Transverse colon (tissue), 4 donors: ENCODE measurements around the gene CNTD1.

Experiments
- POLR2AphosphoS5 ChIP-seq, 3 donors: sonication (generic); formaldehyde crosslinking; IDR thresholded peaks; one replicate each; pipeline ENCODE4 v1.6.1; 2016; ENCODE audit warnings: antibody characterized with exemption in 3 of 3
- TF ChIP-seq, protein P1 (sequence below), 5 experiments: fragments of 200-600 bp in 3 of 5; fragments of 450-650 bp in 2 of 5; sonication (generic) in 3 of 5; IDR thresholded peaks; 1 replicate in 2 of 5; 2 replicates in 3 of 5; pipeline ENCODE4 v1.5.1; 2016 to 2017; ENCODE audit warnings: antibody characterized with exemption in 5 of 5, inconsistent platforms in 3 of 5, mild to moderate bottlenecking in 2 of 5, moderate library complexity in 1 of 5

DNA sequence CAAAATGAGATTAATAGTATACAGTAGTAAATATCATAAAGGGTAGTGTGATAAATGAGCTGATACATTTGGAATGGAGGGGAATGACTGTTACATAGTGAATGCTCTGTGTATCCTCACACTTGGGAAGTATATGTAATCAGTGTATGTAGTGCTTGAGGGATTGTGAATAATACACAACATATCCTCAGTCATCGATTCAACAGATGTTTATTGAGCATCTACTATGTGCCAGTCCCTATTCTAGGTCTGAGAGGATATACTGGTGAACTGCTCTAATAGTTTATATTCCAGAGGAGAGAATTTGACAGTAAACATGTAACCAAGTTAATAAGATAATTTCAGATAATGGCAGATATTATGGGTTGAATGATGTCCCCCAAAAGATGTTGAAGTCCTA, 28.8 kb downstream of the CNTD1 start:
- TF ChIP-seq, protein P1, sequence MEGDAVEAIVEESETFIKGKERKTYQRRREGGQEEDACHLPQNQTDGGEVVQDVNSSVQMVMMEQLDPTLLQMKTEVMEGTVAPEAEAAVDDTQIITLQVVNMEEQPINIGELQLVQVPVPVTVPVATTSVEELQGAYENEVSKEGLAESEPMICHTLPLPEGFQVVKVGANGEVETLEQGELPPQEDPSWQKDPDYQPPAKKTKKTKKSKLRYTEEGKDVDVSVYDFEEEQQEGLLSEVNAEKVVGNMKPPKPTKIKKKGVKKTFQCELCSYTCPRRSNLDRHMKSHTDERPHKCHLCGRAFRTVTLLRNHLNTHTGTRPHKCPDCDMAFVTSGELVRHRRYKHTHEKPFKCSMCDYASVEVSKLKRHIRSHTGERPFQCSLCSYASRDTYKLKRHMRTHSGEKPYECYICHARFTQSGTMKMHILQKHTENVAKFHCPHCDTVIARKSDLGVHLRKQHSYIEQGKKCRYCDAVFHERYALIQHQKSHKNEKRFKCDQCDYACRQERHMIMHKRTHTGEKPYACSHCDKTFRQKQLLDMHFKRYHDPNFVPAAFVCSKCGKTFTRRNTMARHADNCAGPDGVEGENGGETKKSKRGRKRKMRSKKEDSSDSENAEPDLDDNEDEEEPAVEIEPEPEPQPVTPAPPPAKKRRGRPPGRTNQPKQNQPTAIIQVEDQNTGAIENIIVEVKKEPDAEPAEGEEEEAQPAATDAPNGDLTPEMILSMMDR (IDR thresholded peaks at IDR 0.05): no peak
- no peak for TF ChIP-seq POLR2AphosphoS5 (IDR thresholded peaks at IDR 0.05)
